Lower leg skin (tissue), 3 donors: ENCODE results near the gene RARA.

Experiments
- POLR2A ChIP-seq, 2 donors: fragments of 450-650 bp; IDR thresholded peaks; one replicate each; pipeline ENCODE4 v1.6.1; 2016 to 2017; ENCODE audit warnings: antibody characterized with exemption in 2 of 2, mild to moderate bottlenecking in 1 of 2, moderate library complexity in 1 of 2
- TF ChIP-seq, protein P1 (sequence below), 3 donors: fragments of 450-650 bp; IDR thresholded peaks; one replicate each; pipeline ENCODE4 v1.5.1; 2016; ENCODE audit warnings: antibody characterized with exemption in 3 of 3, mild to moderate bottlenecking in 3 of 3, moderate library complexity in 2 of 3

GRCh38 chr17:40371261-40371929 lies 62.4 kb downstream of the RARA start:
- TF ChIP-seq POLR2A (IDR thresholded peaks at IDR 0.05), result no peak
- TF ChIP-seq, protein P1, sequence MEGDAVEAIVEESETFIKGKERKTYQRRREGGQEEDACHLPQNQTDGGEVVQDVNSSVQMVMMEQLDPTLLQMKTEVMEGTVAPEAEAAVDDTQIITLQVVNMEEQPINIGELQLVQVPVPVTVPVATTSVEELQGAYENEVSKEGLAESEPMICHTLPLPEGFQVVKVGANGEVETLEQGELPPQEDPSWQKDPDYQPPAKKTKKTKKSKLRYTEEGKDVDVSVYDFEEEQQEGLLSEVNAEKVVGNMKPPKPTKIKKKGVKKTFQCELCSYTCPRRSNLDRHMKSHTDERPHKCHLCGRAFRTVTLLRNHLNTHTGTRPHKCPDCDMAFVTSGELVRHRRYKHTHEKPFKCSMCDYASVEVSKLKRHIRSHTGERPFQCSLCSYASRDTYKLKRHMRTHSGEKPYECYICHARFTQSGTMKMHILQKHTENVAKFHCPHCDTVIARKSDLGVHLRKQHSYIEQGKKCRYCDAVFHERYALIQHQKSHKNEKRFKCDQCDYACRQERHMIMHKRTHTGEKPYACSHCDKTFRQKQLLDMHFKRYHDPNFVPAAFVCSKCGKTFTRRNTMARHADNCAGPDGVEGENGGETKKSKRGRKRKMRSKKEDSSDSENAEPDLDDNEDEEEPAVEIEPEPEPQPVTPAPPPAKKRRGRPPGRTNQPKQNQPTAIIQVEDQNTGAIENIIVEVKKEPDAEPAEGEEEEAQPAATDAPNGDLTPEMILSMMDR (IDR thresholded peaks at IDR 0.05), result no peak
